H1 (cell line): ENCODE measurements around the gene LTB. TPM values are rescaled to one million over a fixed set of nuclear protein-coding genes. Genes with fewer than 3 reads are reported as not detected.

Experiments used
- CTCF ChIA-PET: fragments of 300-600 bp; sonication (Branson Sonifier 250); formaldehyde crosslinking; loops from one replicate; lab custom pipeline; 2021; ENCODE audit not compliant: partially characterized antibody; lab: Charles Lee
- POLR2A ChIA-PET: fragments of 300-600 bp; sonication (Branson Sonifier 250); formaldehyde crosslinking; loops from one replicate; lab custom pipeline; 2021; ENCODE audit warnings: inconsistent platforms; ENCODE audit not compliant: partially characterized antibody; lab: Charles Lee
- DNase-seq, 2 experiments: peaks; one replicate each; pipeline versions ENCODE4 v3.0.0 to v3.0.0-alpha.2; 2010 to 2022; ENCODE audit warnings: low spot score in 2 of 2, low read depth in 1 of 2, mixed read lengths in 1 of 2
- FAIRE-seq: peaks from 2 replicates; lab custom pipeline; 2011; peaks lifted over from hg19 to GRCh38; lab: Jason Lieb, UNC
- H2AFZ ChIP-seq: 2 replicates; pipeline ENCODE4 v1.8.1; 2012; ENCODE audit warnings: low read length, inconsistent platforms
- H2AK5ac ChIP-seq: 2 replicates; pipeline ENCODE4 v1.6.1; 2013; ENCODE audit warnings: low read depth, low read length
- H2BK120ac ChIP-seq: replicated peaks from 2 replicates; pipeline ENCODE3; 2013; ENCODE audit warnings: low read depth, low read length, inconsistent platforms
- H2BK12ac ChIP-seq: 2 replicates; pipeline ENCODE4 v1.6.1; 2013; ENCODE audit warnings: low read depth, low read length
- H2BK15ac ChIP-seq: 2 replicates; pipeline ENCODE4 v1.6.1; 2013; ENCODE audit warnings: low read length
- H2BK20ac ChIP-seq: 2 replicates; pipeline ENCODE4 v1.6.1; 2013; ENCODE audit warnings: low read length
- H2BK5ac ChIP-seq: 2 replicates; pipeline ENCODE4 v1.6.1; 2013; ENCODE audit warnings: low read depth, low read length
- H3K14ac ChIP-seq: 2 replicates; pipeline ENCODE4 v1.6.1; 2013; ENCODE audit warnings: inconsistent platforms; ENCODE audit not compliant: insufficient read length
- H3K18ac ChIP-seq: 2 replicates; pipeline ENCODE4 v1.6.1; 2013; ENCODE audit warnings: low read length; ENCODE audit errors: extremely low read depth
- H3K23ac ChIP-seq: 2 replicates; pipeline ENCODE4 v1.6.1; 2013; ENCODE audit warnings: inconsistent platforms; ENCODE audit not compliant: insufficient read length
- H3K23me2 ChIP-seq: 2 replicates; pipeline ENCODE4 v1.6.1; 2013; ENCODE audit warnings: low read depth, low read length
- H3K27ac ChIP-seq: 2 replicates; pipeline ENCODE4 v1.6.1; 2011; ENCODE audit warnings: low read depth, low read length, inconsistent platforms
- H3K27me3 ChIP-seq, 4 experiments: replicated peaks in 1 of 4; 1 replicate in 1 of 4; 2 replicates in 3 of 4; pipeline versions ENCODE4 v1.6.1 to v1.8.1; 2011 to 2013; ENCODE audit warnings: low read length in 3 of 4, mild to moderate bottlenecking in 3 of 4, inconsistent platforms in 2 of 4, mixed read lengths in 2 of 4, moderate library complexity in 1 of 4; ENCODE audit not compliant: control insufficient read depth in 3 of 4, insufficient read depth in 3 of 4; ENCODE audit errors: extremely low read depth in 1 of 4
- H3K36me3 ChIP-seq, 4 experiments: 2 replicates each; pipeline versions ENCODE4 v1.6.1 to v1.8.1; 2011 to 2013; ENCODE audit warnings: mild to moderate bottlenecking in 4 of 4, low read length in 3 of 4, moderate library complexity in 2 of 4, control low read depth in 1 of 4, inconsistent platforms in 1 of 4; ENCODE audit not compliant: insufficient read depth in 4 of 4, control insufficient read depth in 2 of 4
- H3K4ac ChIP-seq: replicated peaks from 2 replicates; pipeline ENCODE3; 2013; ENCODE audit warnings: low read length, low read depth, mixed read lengths, inconsistent platforms; ENCODE audit not compliant: insufficient read length
- H3K4me1 ChIP-seq, 4 experiments: replicated peaks in 1 of 4; 1 replicate in 1 of 4; 2 replicates in 3 of 4; pipeline versions ENCODE4 v1.6.1 to v1.8.1; 2011 to 2013; ENCODE audit warnings: low read length in 3 of 4, inconsistent platforms in 2 of 4, mixed read lengths in 1 of 4; ENCODE audit not compliant: insufficient read depth in 4 of 4, control insufficient read depth in 3 of 4
- H3K4me2 ChIP-seq, 2 experiments: 2 replicates each; pipeline versions ENCODE4 v1.6.1 to v1.8.1; 2011 to 2013; ENCODE audit warnings: low read depth in 2 of 2, low read length in 2 of 2, control low read depth in 1 of 2, inconsistent platforms in 1 of 2, mild to moderate bottlenecking in 1 of 2; ENCODE audit not compliant: insufficient read depth in 1 of 2
- H3K4me3 ChIP-seq, 4 experiments: fragments of 200-600, 300-600 bp in 1 of 4; sonication (generic), shearing (Covaris generic), sonication (Bioruptor Twin) in 1 of 4; 2 replicates each; pipeline versions ENCODE4 v1.5.1 to v1.8.1; 2011 to 2016; ENCODE audit warnings: low read length in 4 of 4, low read depth in 3 of 4, control low read depth in 2 of 4, inconsistent platforms in 2 of 4, mild to moderate bottlenecking in 2 of 4, mixed read lengths in 1 of 4, moderate library complexity in 1 of 4; ENCODE audit not compliant: insufficient read depth in 2 of 4; ENCODE audit errors: extremely low read depth in 1 of 4
- H3K56ac ChIP-seq: replicated peaks from 2 replicates; pipeline ENCODE3; 2013; ENCODE audit warnings: low read depth, mild to moderate bottlenecking, mixed read lengths, low read length, inconsistent platforms; ENCODE audit not compliant: insufficient read length
- H3K79me1 ChIP-seq: 2 replicates; pipeline ENCODE4 v1.6.1; 2013; ENCODE audit warnings: low read depth, low read length, control low read depth
- H3K79me2 ChIP-seq, 2 experiments: 2 replicates each; pipeline versions ENCODE4 v1.6.1 to v1.8.1; 2012 to 2013; ENCODE audit warnings: low read length in 2 of 2, mild to moderate bottlenecking in 2 of 2, inconsistent platforms in 1 of 2; ENCODE audit not compliant: insufficient read depth in 2 of 2, control insufficient read depth in 1 of 2
- H3K9ac ChIP-seq, 4 experiments: replicated peaks in 1 of 4; 1 replicate in 1 of 4; 2 replicates in 3 of 4; pipeline versions ENCODE4 v1.6.1 to v1.8.1; 2011 to 2013; ENCODE audit warnings: low read depth in 3 of 4, low read length in 3 of 4, control low read depth in 2 of 4, mild to moderate bottlenecking in 2 of 4, moderate library complexity in 2 of 4, inconsistent platforms in 1 of 4; ENCODE audit errors: extremely low read depth in 1 of 4
- H3K9me3 ChIP-seq, 2 experiments: 2 replicates each; pipeline versions ENCODE4 v1.6.1 to v1.8.1; 2012 to 2013; ENCODE audit warnings: mild to moderate bottlenecking in 2 of 2, moderate library complexity in 2 of 2, control low read depth in 1 of 2, inconsistent platforms in 1 of 2, low read depth in 1 of 2, low read length in 1 of 2, mixed read lengths in 1 of 2; ENCODE audit not compliant: insufficient read depth in 2 of 2
- H4K20me1 ChIP-seq, 2 experiments: replicated peaks in 1 of 2; 2 replicates each; pipeline versions ENCODE3 to v1.8.1; 2011 to 2013; ENCODE audit warnings: inconsistent platforms in 2 of 2, low read length in 2 of 2, mild to moderate bottlenecking in 1 of 2; ENCODE audit not compliant: insufficient read depth in 2 of 2, control insufficient read depth in 1 of 2
- H4K5ac ChIP-seq: 2 replicates; pipeline ENCODE4 v1.6.1; 2013; ENCODE audit warnings: low read length, low read depth, mixed read lengths, inconsistent platforms; ENCODE audit not compliant: insufficient read length
- H4K8ac ChIP-seq: 2 replicates; pipeline ENCODE4 v1.8.0; 2013; ENCODE audit warnings: mild to moderate bottlenecking, moderate library complexity, low read length, inconsistent platforms; ENCODE audit not compliant: insufficient read depth; ENCODE audit errors: extremely low read depth
- H4K91ac ChIP-seq: replicated peaks from 2 replicates; pipeline ENCODE3; 2013; ENCODE audit warnings: low read length, mixed read lengths, inconsistent platforms; ENCODE audit not compliant: insufficient read length
- CHD1 ChIP-seq: IDR thresholded peaks from 2 replicates; pipeline ENCODE4 v1.6.1; 2012; ENCODE audit warnings: low read depth, low read length, improper control_type of control experiment
- POLR2A ChIP-seq, 2 experiments: IDR thresholded peaks; 1 replicate in 1 of 2; 2 replicates in 1 of 2; pipeline ENCODE4 v1.6.1; 2011; ENCODE audit warnings: low read depth in 2 of 2, low read length in 2 of 2, mild to moderate bottlenecking in 2 of 2; ENCODE audit errors: control extremely low read depth in 1 of 2
- RAD21 ChIP-seq, 2 experiments: IDR thresholded peaks in 1 of 2; conservative IDR thresholded peaks in 1 of 2; 2 replicates each; pipeline ENCODE4 v1.6.1; 2011; ENCODE audit warnings: low read depth in 2 of 2, low read length in 2 of 2, improper control_type of control experiment in 1 of 2, inconsistent platforms in 1 of 2, mild to moderate bottlenecking in 1 of 2, moderate library complexity in 1 of 2
- RNF2 ChIP-seq: fragments of 200-900, 300-1000 bp; sonication (generic); IDR thresholded peaks from 2 replicates; pipeline ENCODE4 v1.7.1; 2016; ENCODE audit warnings: borderline replicate concordance, low read depth, mild to moderate bottlenecking, antibody characterized with exemption, low read length; ENCODE audit not compliant: poor library complexity, severe bottlenecking; ENCODE audit errors: missing control alignments
- WGBS, 2 experiments: shearing (Covaris generic) in 1 of 2; methylation state at CpG; one replicate each; pipeline versions ENCODE4 v1.1.6 to v1.1.7; 2013 to 2015; ENCODE audit warnings: low lambda C conversion rate in 2 of 2, mixed read lengths in 2 of 2, inconsistent platforms in 1 of 2, low coverage in 1 of 2, missing lambda C conversion rate in 1 of 2; ENCODE audit not compliant: insufficient replicate concordance in 2 of 2, insufficient coverage in 1 of 2, insufficient read length in 1 of 2; ENCODE audit errors: extremely low coverage in 1 of 2, missing lambda C conversion rate in 1 of 2; 5-methylcytosine and 5-hydroxymethylcytosine counted together
- polyA plus RNA-seq, 7 experiments: library from polyadenylated mRNA; depleted of rRNA in 3 of 7; stranded (reverse) in 5 of 7; unstranded in 2 of 7; fragments of >200 nt in 5 of 7; fragments of 200-250 nt in 2 of 7; gene quantifications; 1 replicate in 5 of 7; 2 replicates in 1 of 7; 4 replicates in 1 of 7; pipeline versions ENCODE4 v1.2.1 to v1.2.3, GENCODE V29; 2011 to 2013; ENCODE audit warnings: missing spikeins in 2 of 7, mixed read lengths in 2 of 7
- total RNA-seq: library from RNA; stranded (reverse); fragmentation: NEBNext Ultra II Directional; extraction: Animal tissue kit (Norgen Biotek cat#: 25700); gene quantifications from 2 replicates; pipeline ENCODE4 v1.2.1, GENCODE V29; 2021

Gene LTB
- total and polyA plus RNA-seq, 2 of the 8 experiments (the other 6 are each of a cell fraction or from before 2014, with no cell fraction given), result 0.43 to 0.47 TPM

- peaks cover 80 to 100% (median 97%) of the 10 kb centered on the region in 4 experiments for H3K36me3 ChIP-seq
- no peak overlapping the region for H3K14ac ChIP-seq
- no peak overlapping the region for H2BK15ac ChIP-seq
- peaks cover 0 to 16% of the 10 kb centered on the region in 2 experiments; a peak in 3 of 4 replicates for H3K79me2 ChIP-seq
- ChIA-PET CTCF (interaction anchor here (1.4 to 3.2 kb wide), 3 partner anchors 9 to 43 kb away, joined by 3 to 10 read pairs (median 3); partner anchors contain the start of genes LST1 and LY6G5B), POLR2A (interaction anchor here (1.4 to 34.9 kb wide), 5 partner anchors 10 to 103 kb away, joined by 4 to 883 read pairs (median 173); partner anchors contain the start of genes APOM, BAG6, C6orf47 and CSNK2B)
- peaks cover 18% of the 10 kb centered on the region; the same call in 1 of the 2 replicates for H3K79me1 ChIP-seq
- WGBS, 2 experiments, result 94% methylated on average over 7 of the region's 7 CpGs; no CpG with 5 or more reads in 1 of the 2 experiments
- H3K4ac ChIP-seq, result no peak overlapping the region
- no peak overlapping the region for H2AK5ac ChIP-seq
- no peak overlapping the region for H3K4me2 ChIP-seq
- no peak overlapping the region for H3K4me3 ChIP-seq
- H4K8ac ChIP-seq, result no peak overlapping the region
- FAIRE-seq (no peak), DNase-seq (no peak)
- no peak overlapping the region for H4K5ac ChIP-seq
- H3K18ac ChIP-seq, result no peak overlapping the region
- H3K23me2 ChIP-seq, result no peaks in the 10 kb centered on the region
- H4K20me1 ChIP-seq, result peaks cover 12 to 24% of the 10 kb centered on the region in 2 experiments
- no peak overlapping the region for H2AFZ ChIP-seq
- no peak overlapping the region for H2BK20ac ChIP-seq
- no peak overlapping the region for H2BK12ac ChIP-seq
- no peaks in the 10 kb centered on the region for H3K27me3 ChIP-seq
- no peaks in the 10 kb centered on the region for H3K9me3 ChIP-seq
- H3K56ac ChIP-seq, result no peak overlapping the region
- H3K4me1 ChIP-seq, result no peaks in the 10 kb centered on the region
- no peak overlapping the region for H2BK5ac ChIP-seq
- no peak overlapping the region for H2BK120ac ChIP-seq
- H3K23ac ChIP-seq, result no peak overlapping the region
- H3K27ac ChIP-seq, result no peak overlapping the region
- H3K9ac ChIP-seq, result no peak overlapping the region
- no peak overlapping the region for H4K91ac ChIP-seq
- TF ChIP-seq RNF2, result no peak
- 0 out of 3 replicates have a peak, but pooled peaks of 1 of the 2 experiments have one; percentile 11 for TF ChIP-seq POLR2A (IDR thresholded peaks at IDR 0.05; ENCODE audit: control extremely low read depth in 1 of 2, low read depth in 2 of 2, low read length in 2 of 2)
- no peak for TF ChIP-seq RAD21 (IDR thresholded peaks at IDR 0.05 in 1 of 2, conservative IDR thresholded peaks at IDR 0.05 in 1 of 2; ENCODE audit: low read depth in 2 of 2, low read length in 2 of 2)
- no peak for TF ChIP-seq CHD1
- TF ChIP-seq, all 59 proteins: peak for 1
Measured at GRCh38 chr6:31629014-31629413, 46.8 kb upstream of the LTB start.
